Ammon's horn (tissue), 1 donor: ENCODE measurements around the gene AMT.
"Not testable (repeated sequence)": the region's sequence is repeated elsewhere in the genome, so short reads cannot be mapped to it uniquely, and the experiment has no call there.

Experiments
- DNase-seq: peaks from one replicate; pipeline ENCODE4 v3.0.0-alpha.2; 2016; ENCODE audit warnings: low spot score

AMT gene

GRCh38 chr3:49421890-49422378 is 339 bp downstream of the AMT start:
- DNase-seq: no peak

- no peak for DNase-seq
Measured at GRCh38 chr3:49417516-49418120, 4.7 kb downstream of the AMT start.

GRCh38 chr3:49416867-49417266 is 5.4 kb downstream of the AMT start:
- DNase-seq: no peak

GRCh38 chr3:49415931-49416601 is 6.2 kb downstream of the AMT start:
- DNase-seq: peak; percentile 53

- no peak for DNase-seq
Measured at GRCh38 chr3:49414753-49415152, 7.5 kb downstream of the AMT start.

- no peak for DNase-seq
Measured at GRCh38 chr3:49413338-49413734, 8.9 kb downstream of the AMT start.

GRCh38 chr3:49412632-49413337 is 9.5 kb downstream of the AMT start:
- DNase-seq: no peak

GRCh38 chr3:49411968-49412631 is 10.2 kb downstream of the AMT start, which contains the start of the genes RHOA and TCTA:
Gene RHOA, minus strand, starts transcription at chr3:49411976. Its CDS starts 36,387 bp downstream, at chr3:49375589.
Gene TCTA, plus strand, starts transcription at chr3:49412423. Its CDS starts 4 bp downstream, at chr3:49412427.
- DNase-seq: peak; percentile 99

- DNase-seq: peak; percentile 38
Measured at GRCh38 chr3:49411535-49411967, 10.7 kb downstream of the AMT start.

GRCh38 chr3:49410846-49411534 is 11.3 kb downstream of the AMT start:
- DNase-seq: no peak

GRCh38 chr3:49410066-49410845 is 12.0 kb downstream of the AMT start:
- no peak for DNase-seq

- no peak for DNase-seq
Measured at GRCh38 chr3:49406571-49407565, 15.4 kb downstream of the AMT start.

GRCh38 chr3:49405570-49405969 is 16.7 kb downstream of the AMT start:
- DNase-seq: not testable (repeated sequence)

GRCh38 chr3:49403891-49404290 is 18.4 kb downstream of the AMT start:
- no peak for DNase-seq

- no peak for DNase-seq
Measured at GRCh38 chr3:49401766-49402165, 20.5 kb downstream of the AMT start.

- DNase-seq: no peak
Measured at GRCh38 chr3:49399461-49399860, 22.8 kb downstream of the AMT start.

GRCh38 chr3:49397470-49397869 is 24.8 kb downstream of the AMT start:
- peak; percentile 48 for DNase-seq

GRCh38 chr3:49391310-49391709 is 31.0 kb downstream of the AMT start:
- not testable (repeated sequence) for DNase-seq

- DNase-seq: no peak
Measured at GRCh38 chr3:49389297-49389696, 33.0 kb downstream of the AMT start.
